PFSK-1 (cell line): ENCODE results near the gene BANF2.

Experiments used
- POLR2AphosphoS5 ChIP-seq: IDR thresholded peaks from 2 replicates; pipeline ENCODE4 v1.6.1; 2012; ENCODE audit warnings: low read depth, mild to moderate bottlenecking, control low read depth, low read length, moderate library complexity
- REST ChIP-seq, 2 experiments: IDR thresholded peaks; 2 replicates each; pipeline versions ENCODE4 v1.6.1 to v1.8.0; 2011 to 2012; ENCODE audit warnings: low read depth in 2 of 2, low read length in 2 of 2, control low read depth in 1 of 2, inconsistent platforms in 1 of 2, mild to moderate bottlenecking in 1 of 2, moderate library complexity in 1 of 2; ENCODE audit not compliant: insufficient read depth in 1 of 2
- SIN3A ChIP-seq: IDR thresholded peaks from 2 replicates; pipeline ENCODE4 v1.6.1; 2012; ENCODE audit warnings: mild to moderate bottlenecking, low read length, moderate library complexity, borderline replicate concordance; ENCODE audit not compliant: insufficient read depth
- TAF1 ChIP-seq: IDR thresholded peaks from 2 replicates; pipeline ENCODE4 v1.6.1; 2012; ENCODE audit warnings: low read length, control low read depth, borderline replicate concordance; ENCODE audit not compliant: insufficient read depth

- no peak for TF ChIP-seq TAF1
- no peak for TF ChIP-seq POLR2AphosphoS5
- TF ChIP-seq REST (IDR thresholded peaks at IDR 0.05; ENCODE audit: insufficient read depth in 1 of 2, low read depth in 2 of 2, low read length in 2 of 2), result no peak
- TF ChIP-seq SIN3A, result no peak
Observed at GRCh38 chr20:17762873-17763557, 63.2 kb downstream of the BANF2 start.
